DMS114 treated with DMSO at 0.1 percent for 48 hours (cell line): Measurements from ENCODE around the gene CIDEA.
"Not testable (repeated sequence)": the region's sequence is repeated elsewhere in the genome, so short reads cannot be mapped to it uniquely, and the experiment has no call there.

Source experiments
- DNase-seq: peaks from one replicate; lab custom pipeline; 2025; ENCODE audit not compliant: unreplicated experiment; lab: John Stamatoyannopoulos, UW

CIDEA gene

GRCh38 chr18:12238826-12239225 lies 15.3 kb upstream of the CIDEA start:
- DNase-seq: no peak

- DNase-seq: no peak
These were observed 14.7 kb upstream of the CIDEA start for GRCh38 chr18:12239431-12239830.

GRCh38 chr18:12242658-12243260 lies 11.4 kb upstream of the CIDEA start:
- no peak for DNase-seq

- not testable (repeated sequence) for DNase-seq
These were observed 10.9 kb upstream of the CIDEA start for GRCh38 chr18:12243272-12243671.

GRCh38 chr18:12245793-12246135 lies 8.4 kb upstream of the CIDEA start:
- DNase-seq: no peak

GRCh38 chr18:12246849-12247808 lies 7.0 kb upstream of the CIDEA start:
- no peak for DNase-seq

- no peak for DNase-seq
These were observed 6.2 kb upstream of the CIDEA start for GRCh38 chr18:12247946-12248345.

- DNase-seq: no peak
These were observed 5.0 kb upstream of the CIDEA start for GRCh38 chr18:12248926-12249720.

GRCh38 chr18:12251311-12251710 lies 2.9 kb upstream of the CIDEA start:
- no peak for DNase-seq

GRCh38 chr18:12252061-12252460 lies 2.1 kb upstream of the CIDEA start:
- DNase-seq: no peak

GRCh38 chr18:12253027-12253426 lies 1.1 kb upstream of the CIDEA start:
- DNase-seq: no peak

- DNase-seq: no peak
These were observed 462 bp upstream of the CIDEA start for GRCh38 chr18:12253663-12254135.

- no peak for DNase-seq
These were observed 805 bp downstream of the CIDEA start for GRCh38 chr18:12254820-12255511.

GRCh38 chr18:12255626-12256026 lies 1.5 kb downstream of the CIDEA start:
- no peak for DNase-seq

GRCh38 chr18:12256951-12257350 lies 2.8 kb downstream of the CIDEA start:
- DNase-seq: no peak

- no peak for DNase-seq
These were observed 4.0 kb downstream of the CIDEA start for GRCh38 chr18:12257996-12258718.

GRCh38 chr18:12258719-12259705 lies 4.9 kb downstream of the CIDEA start:
- no peak for DNase-seq

- DNase-seq: no peak
These were observed 8.6 kb downstream of the CIDEA start for GRCh38 chr18:12262748-12263147.

GRCh38 chr18:12264864-12265263 lies 10.7 kb downstream of the CIDEA start:
- DNase-seq: no peak
